OCI-LY7 (cell line): Measurements from ENCODE around the gene AQP11.

Source experiments
- CTCF ChIP-seq: fragments of 200-600 bp; sonication (generic); conservative IDR thresholded peaks from 2 replicates; pipeline ENCODE4 v1.5.1; 2014; ENCODE audit warnings: mild to moderate bottlenecking, antibody characterized with exemption, low read length, moderate library complexity, mixed read lengths
- EZH2phosphoT487 ChIP-seq: fragments of 200-600 bp; sonication (generic); IDR thresholded peaks from 2 replicates; pipeline ENCODE4 v1.6.1; 2018; ENCODE audit warnings: low read depth, borderline replicate concordance, mild to moderate bottlenecking, mixed run types, antibody characterized with exemption, low read length, moderate library complexity, mixed read lengths

GRCh38 chr11:77609234-77609633 lies 19.5 kb downstream of the AQP11 start:
- TF ChIP-seq CTCF (no peak), EZH2phosphoT487 (no peak)
